HCT116 (cell line): ENCODE measurements around the gene MAML3. TPM values are rescaled to one million over a fixed set of nuclear protein-coding genes. Genes with fewer than 3 reads are reported as not detected.
A peak's percentile ranks its signal among the peaks of the same experiment; 100 is the strongest.

Experiments used
- ATAC-seq: fragments of 200-7000 bp; cut with Tn5 transposase; 2 replicates; pipeline ENCODE4 v1.9.1; 2020; ENCODE audit warnings: mild to moderate bottlenecking, moderate library complexity
- BruUV-seq: library from RNA; stranded (reverse); fragments of 400-500 nt; replicated peaks from 2 replicates; lab custom pipeline; 2021; lab: Mats Ljungman, UMichigan
- CTCF ChIA-PET: fragments of 300-600 bp; sonication (Branson Sonifier 250); formaldehyde crosslinking; loops from one replicate; lab custom pipeline; 2021; ENCODE audit warnings: antibody characterized with exemption; lab: Charles Lee
- POLR2A ChIA-PET: fragments of 300-600, 350-600 bp; sonication (Branson Sonifier 250); formaldehyde crosslinking; loops from one replicate; lab custom pipeline; 2021; ENCODE audit warnings: antibody characterized with exemption; lab: Charles Lee
- RAD21 ChIA-PET, 2 experiments: fragments of 300-600 bp; sonication (Branson Sonifier 250); formaldehyde crosslinking; loops; one replicate each; lab custom pipeline; 2023; ENCODE audit warnings: low total read pairs in 2 of 2; ENCODE audit not compliant: uncharacterized antibody in 2 of 2, unreplicated experiment in 2 of 2, low non-redundant PET in 1 of 2; lab: Charles Lee
- DNase-seq: peaks from one replicate; pipeline ENCODE4 v3.0.0-alpha.2; 2010; ENCODE audit warnings: low read depth, low spot score
- H2AFZ ChIP-seq: fragments of 200-600 bp; shearing (Covaris generic), sonication (generic); 2 replicates; pipeline ENCODE4 v1.6.1; 2017; ENCODE audit warnings: low read depth, mixed run types, mixed read lengths, antibody characterized with exemption, low read length; ENCODE audit not compliant: poor library complexity, severe bottlenecking
- H3K27ac ChIP-seq: 2 replicates; pipeline ENCODE4 v1.5.1; 2012; ENCODE audit warnings: low read depth, low read length
- H3K27me3 ChIP-seq: fragments of 200-600 bp; sonication (generic); 2 replicates; pipeline ENCODE4 v1.6.1; 2016; ENCODE audit warnings: mixed run types, low read length, mixed read lengths; ENCODE audit not compliant: insufficient read depth
- H3K36me3 ChIP-seq, 2 experiments: fragments of 200-500 bp in 1 of 2; fragments of 200-600 bp in 1 of 2; sonication (Bioruptor generic) in 1 of 2; sonication (generic) in 1 of 2; 2 replicates each; pipeline versions ENCODE4 v1.5.1 to v1.6.1; 2014 to 2016; ENCODE audit warnings: low read length in 2 of 2, inconsistent platforms in 1 of 2, mixed read lengths in 1 of 2, mixed run types in 1 of 2; ENCODE audit not compliant: insufficient read depth in 2 of 2, control insufficient read depth in 1 of 2
- H3K4me1 ChIP-seq, 2 experiments: fragments of 200-600 bp in 1 of 2; sonication (generic) in 1 of 2; 2 replicates each; pipeline versions ENCODE4 v1.5.1 to v1.6.1; 2012 to 2017; ENCODE audit warnings: low read length in 2 of 2, inconsistent platforms in 1 of 2, mild to moderate bottlenecking in 1 of 2, mixed read lengths in 1 of 2, mixed run types in 1 of 2, moderate library complexity in 1 of 2; ENCODE audit not compliant: insufficient read depth in 2 of 2, control insufficient read depth in 1 of 2
- H3K4me2 ChIP-seq: fragments of 200-600 bp; sonication (generic); 2 replicates; pipeline ENCODE4 v1.6.1; 2017; ENCODE audit warnings: mixed run types, low read length, mixed read lengths
- H3K4me3 ChIP-seq, 2 experiments: fragments of 200-600 bp in 1 of 2; sonication (generic) in 1 of 2; replicated peaks in 1 of 2; 2 replicates each; pipeline ENCODE4 v1.5.1; 2011 to 2016; ENCODE audit warnings: low read length in 2 of 2, control low read depth in 1 of 2, low read depth in 1 of 2, mild to moderate bottlenecking in 1 of 2, mixed read lengths in 1 of 2, mixed run types in 1 of 2
- H3K79me2 ChIP-seq: fragments of 200-600 bp; sonication (generic); 2 replicates; pipeline ENCODE4 v1.6.1; 2017; ENCODE audit warnings: mild to moderate bottlenecking, mixed run types, low read length, moderate library complexity, mixed read lengths; ENCODE audit not compliant: insufficient read depth
- H3K9ac ChIP-seq: fragments of 200-600 bp; sonication (generic); 2 replicates; pipeline ENCODE4 v1.6.1; 2016; ENCODE audit warnings: low read length, mixed read lengths
- H3K9me2 ChIP-seq: fragments of 200-600 bp; sonication (generic), shearing (Covaris generic); 2 replicates; pipeline ENCODE4 v1.6.1; 2017; ENCODE audit warnings: mixed run types, mild to moderate bottlenecking, moderate library complexity; ENCODE audit not compliant: insufficient read depth
- H3K9me3 ChIP-seq, 2 experiments: fragments of 200-500 bp in 1 of 2; fragments of 200-600 bp in 1 of 2; sonication (Bioruptor generic) in 1 of 2; sonication (generic) in 1 of 2; 2 replicates each; pipeline ENCODE4 v1.6.1; 2014 to 2017; ENCODE audit warnings: low read length in 2 of 2, mixed read lengths in 2 of 2, inconsistent platforms in 1 of 2, low read depth in 1 of 2, mild to moderate bottlenecking in 1 of 2, mixed run types in 1 of 2, moderate library complexity in 1 of 2; ENCODE audit not compliant: control insufficient read depth in 1 of 2, insufficient read depth in 1 of 2
- H4K20me1 ChIP-seq: fragments of 200-600 bp; sonication (generic), shearing (Covaris generic); 2 replicates; pipeline ENCODE4 v1.6.1; 2017; ENCODE audit warnings: mixed run types, mild to moderate bottlenecking, moderate library complexity; ENCODE audit not compliant: insufficient read depth
- CEBPB ChIP-seq: IDR thresholded peaks from 2 replicates; pipeline ENCODE4 v1.6.1; 2012; ENCODE audit warnings: low read depth
- EGR1 ChIP-seq: IDR thresholded peaks from 2 replicates; pipeline ENCODE4 v1.6.1; 2012; ENCODE audit warnings: low read depth
- ELF1 ChIP-seq: IDR thresholded peaks from 2 replicates; pipeline ENCODE4 v1.6.1; 2012; ENCODE audit warnings: low read depth, borderline replicate concordance
- EZH2 ChIP-seq: fragments of 200-600 bp; sonication (generic); IDR thresholded peaks from 2 replicates; pipeline ENCODE4 v1.6.1; 2017; ENCODE audit warnings: antibody characterized with exemption, mixed run types
- EZH2phosphoT487 ChIP-seq: fragments of 200-600 bp; IDR thresholded peaks from 2 replicates; pipeline ENCODE4 v1.6.1; 2018; ENCODE audit warnings: antibody characterized with exemption, borderline replicate concordance
- JUND ChIP-seq: IDR thresholded peaks from 2 replicates; pipeline ENCODE4 v1.6.1; 2012
- POLR2A ChIP-seq: IDR thresholded peaks from 2 replicates; pipeline ENCODE4 v1.7.0; 2011; ENCODE audit warnings: borderline replicate concordance; ENCODE audit not compliant: insufficient read depth, insufficient read length; ENCODE audit errors: extremely low read depth
- POLR2AphosphoS5 ChIP-seq: IDR thresholded peaks from 2 replicates; pipeline ENCODE4 v1.6.1; 2011; ENCODE audit warnings: mild to moderate bottlenecking, low read depth, low read length, moderate library complexity
- RAD21 ChIP-seq: IDR thresholded peaks from 2 replicates; pipeline ENCODE4 v1.6.1; 2012; ENCODE audit warnings: low read depth, mild to moderate bottlenecking
- SIN3A ChIP-seq: IDR thresholded peaks from 2 replicates; pipeline ENCODE4 v1.6.1; 2012; ENCODE audit warnings: low read depth
- SP1 ChIP-seq: IDR thresholded peaks from 2 replicates; pipeline ENCODE4 v1.6.1; 2012; ENCODE audit warnings: low read depth
- SRF ChIP-seq: IDR thresholded peaks from 2 replicates; pipeline ENCODE4 v1.6.1; 2012; ENCODE audit warnings: low read depth
- TCF7L2 ChIP-seq: IDR thresholded peaks from 2 replicates; pipeline ENCODE4 v1.7.0; 2011; ENCODE audit warnings: borderline replicate concordance, inconsistent platforms; ENCODE audit not compliant: insufficient read depth, insufficient read length; ENCODE audit errors: extremely low read depth
- YY1 ChIP-seq: IDR thresholded peaks from 2 replicates; pipeline ENCODE4 v1.6.1; 2011; ENCODE audit warnings: low read length, low read depth, moderate library complexity, mild to moderate bottlenecking; ENCODE audit not compliant: insufficient replicate concordance; ENCODE audit errors: extremely low read depth
- ZFX ChIP-seq: fragments of 450-650 bp; IDR thresholded peaks from 2 replicates; pipeline ENCODE4 v1.6.1; 2017
- ZNF274 ChIP-seq: fragments of 200-500 bp; sonication (Bioruptor generic); IDR thresholded peaks from 2 replicates; pipeline ENCODE4 v1.6.1; 2014; ENCODE audit warnings: mild to moderate bottlenecking, low read depth, low read length, inconsistent platforms
- intact Hi-C: fragments of 100-400 bp; cut with micrococcal nuclease; formaldehyde crosslinking; loops from 2 replicates; pipeline ENCODE4 v1.10.0; 2022
- total RNA-seq: library from RNA; stranded (reverse); gene quantifications from one replicate; pipeline ENCODE4 v1.2.1, GENCODE V29; 2021; ENCODE audit not compliant: unreplicated experiment
- TF ChIP-seq, protein P1 (sequence below): IDR thresholded peaks from 2 replicates; pipeline ENCODE4 v1.6.1; 2011; ENCODE audit warnings: mild to moderate bottlenecking, low read length, moderate library complexity; ENCODE audit not compliant: insufficient replicate concordance; ENCODE audit errors: extremely low read depth
- TF ChIP-seq, protein P2 (sequence below): IDR thresholded peaks from 2 replicates; pipeline ENCODE4 v1.6.1; 2012
- TF ChIP-seq, protein P3 (sequence below), 3 experiments: fragments of 200-600 bp in 1 of 3; sonication (generic) in 1 of 3; IDR thresholded peaks in 2 of 3; conservative IDR thresholded peaks in 1 of 3; 2 replicates each; pipeline ENCODE4 v1.5.1; 2012 to 2017; ENCODE audit warnings: low read depth in 2 of 3, low read length in 2 of 3, antibody characterized with exemption in 1 of 3, borderline replicate concordance in 1 of 3, control low read depth in 1 of 3, mild to moderate bottlenecking in 1 of 3, mixed read lengths in 1 of 3, mixed run types in 1 of 3, moderate library complexity in 1 of 3; ENCODE audit not compliant: insufficient read depth in 1 of 3

MAML3 gene
- total RNA-seq, 1 experiment from 2014 or later, result 3.1 TPM

DNA sequence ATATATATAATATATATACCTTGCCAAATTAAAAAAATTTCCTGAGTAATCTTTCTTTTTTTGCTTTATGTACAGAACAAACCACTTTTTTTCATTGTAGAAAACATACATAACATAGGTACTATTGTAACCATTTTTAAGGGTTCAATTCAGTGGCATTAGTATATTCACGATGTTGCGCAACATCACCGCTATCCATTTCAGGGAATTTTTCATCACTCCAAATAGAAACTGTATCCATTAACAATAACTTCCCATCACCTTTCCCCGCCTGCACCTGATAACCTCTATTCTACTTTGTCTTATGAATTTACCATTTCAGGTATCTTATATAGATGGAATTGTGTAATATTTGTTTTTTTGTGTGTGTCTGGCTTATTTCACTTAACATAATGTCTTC, 363.7 kb downstream of the MAML3 start:
- BruUV-seq, result no TSS peak
- Histone ChIP-seq H3K9me3 (no peaks in the 10 kb centered on the region), H3K27ac (no peak overlapping the region), H3K27me3 (no peaks in the 10 kb centered on the region), H3K9me2 (no peaks in the 10 kb centered on the region), H3K9ac (no peak overlapping the region), H4K20me1 (no peaks in the 10 kb centered on the region), H3K4me2 (no peak overlapping the region), H3K79me2 (no peaks in the 10 kb centered on the region), H3K4me3 (no peak overlapping the region), H3K4me1 (no peaks in the 10 kb centered on the region), H3K36me3 (no peaks in the 10 kb centered on the region), H2AFZ (no peak overlapping the region)
- ChIA-PET POLR2A (no interaction called here), RAD21 (no interaction called here), CTCF (no interaction called here)
- intact Hi-C loops, result no loop called here
- ATAC-seq (no peak), DNase-seq (no peak)
- TF ChIP-seq, protein P1, sequence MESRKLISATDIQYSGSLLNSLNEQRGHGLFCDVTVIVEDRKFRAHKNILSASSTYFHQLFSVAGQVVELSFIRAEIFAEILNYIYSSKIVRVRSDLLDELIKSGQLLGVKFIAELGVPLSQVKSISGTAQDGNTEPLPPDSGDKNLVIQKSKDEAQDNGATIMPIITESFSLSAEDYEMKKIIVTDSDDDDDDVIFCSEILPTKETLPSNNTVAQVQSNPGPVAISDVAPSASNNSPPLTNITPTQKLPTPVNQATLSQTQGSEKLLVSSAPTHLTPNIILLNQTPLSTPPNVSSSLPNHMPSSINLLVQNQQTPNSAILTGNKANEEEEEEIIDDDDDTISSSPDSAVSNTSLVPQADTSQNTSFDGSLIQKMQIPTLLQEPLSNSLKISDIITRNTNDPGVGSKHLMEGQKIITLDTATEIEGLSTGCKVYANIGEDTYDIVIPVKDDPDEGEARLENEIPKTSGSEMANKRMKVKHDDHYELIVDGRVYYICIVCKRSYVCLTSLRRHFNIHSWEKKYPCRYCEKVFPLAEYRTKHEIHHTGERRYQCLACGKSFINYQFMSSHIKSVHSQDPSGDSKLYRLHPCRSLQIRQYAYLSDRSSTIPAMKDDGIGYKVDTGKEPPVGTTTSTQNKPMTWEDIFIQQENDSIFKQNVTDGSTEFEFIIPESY, result no peak
- TF ChIP-seq POLR2AphosphoS5 (no peak), CEBPB (peak; percentile 51; the same call in 1 of the 2 replicates)

DNA sequence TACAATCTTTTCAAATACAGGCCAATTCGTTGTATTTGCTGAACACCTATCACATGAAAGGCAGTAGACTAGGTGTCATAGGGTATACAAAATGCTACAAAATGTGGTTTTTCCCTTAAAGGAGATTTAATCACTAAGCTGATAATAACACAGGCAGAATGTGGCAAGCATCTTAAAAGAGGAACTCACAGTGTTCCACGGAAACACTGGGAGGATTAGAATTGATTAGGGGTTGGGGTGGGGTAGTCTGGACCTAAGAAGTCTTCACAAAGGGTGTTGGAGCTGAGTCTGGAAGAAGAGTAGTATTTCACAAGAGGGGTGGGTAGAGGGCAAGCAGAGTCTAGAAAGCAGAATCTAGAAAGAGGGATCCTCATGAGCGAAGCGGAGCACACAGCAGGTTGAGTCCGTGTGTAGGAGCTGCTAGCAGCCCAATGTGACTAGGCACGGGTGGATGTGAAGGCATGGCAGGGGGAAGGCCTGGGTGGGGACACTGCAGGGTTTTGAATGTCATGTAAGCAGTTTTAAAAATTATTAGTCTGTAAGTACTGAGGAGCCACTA, 364.8 kb downstream of the MAML3 start:
- H4K20me1 ChIP-seq, result no peaks in the 10 kb centered on the region
- no peaks in the 10 kb centered on the region for H3K27me3 ChIP-seq
- H3K9me3 ChIP-seq, result no peaks in the 10 kb centered on the region
- H3K27ac ChIP-seq, result no peak overlapping the region
- no peaks in the 10 kb centered on the region for H3K36me3 ChIP-seq
- intact Hi-C loops, result no loop called here
- POLR2A ChIA-PET, result no interaction called here
- ATAC-seq, result no peak
- CTCF ChIA-PET, result no interaction called here
- no peaks in the 10 kb centered on the region for H3K79me2 ChIP-seq
- no TSS peak for BruUV-seq
- DNase-seq, result no peak
- H3K4me1 ChIP-seq, result no peaks in the 10 kb centered on the region
- no peaks in the 10 kb centered on the region for H3K9me2 ChIP-seq
- H3K4me2 ChIP-seq, result no peak overlapping the region
- RAD21 ChIA-PET, result no interaction called here
- H2AFZ ChIP-seq, result no peak overlapping the region
- no peak overlapping the region for H3K9ac ChIP-seq
- H3K4me3 ChIP-seq, result no peak overlapping the region
- TF ChIP-seq TCF7L2 (no peak), JUND (no peak), POLR2A (no peak), SIN3A (no peak), ELF1 (no peak), SP1 (no peak), ZNF274 (no peak), CEBPB (no peak), EZH2 (no peak), EGR1 (no peak), ZFX (no peak), RAD21 (no peak), YY1 (no peak), EZH2phosphoT487 (no peak), POLR2AphosphoS5 (no peak), SRF (no peak)
- TF ChIP-seq, protein P2, sequence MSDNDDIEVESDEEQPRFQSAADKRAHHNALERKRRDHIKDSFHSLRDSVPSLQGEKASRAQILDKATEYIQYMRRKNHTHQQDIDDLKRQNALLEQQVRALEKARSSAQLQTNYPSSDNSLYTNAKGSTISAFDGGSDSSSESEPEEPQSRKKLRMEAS, result no peak
- TF ChIP-seq, protein P3, sequence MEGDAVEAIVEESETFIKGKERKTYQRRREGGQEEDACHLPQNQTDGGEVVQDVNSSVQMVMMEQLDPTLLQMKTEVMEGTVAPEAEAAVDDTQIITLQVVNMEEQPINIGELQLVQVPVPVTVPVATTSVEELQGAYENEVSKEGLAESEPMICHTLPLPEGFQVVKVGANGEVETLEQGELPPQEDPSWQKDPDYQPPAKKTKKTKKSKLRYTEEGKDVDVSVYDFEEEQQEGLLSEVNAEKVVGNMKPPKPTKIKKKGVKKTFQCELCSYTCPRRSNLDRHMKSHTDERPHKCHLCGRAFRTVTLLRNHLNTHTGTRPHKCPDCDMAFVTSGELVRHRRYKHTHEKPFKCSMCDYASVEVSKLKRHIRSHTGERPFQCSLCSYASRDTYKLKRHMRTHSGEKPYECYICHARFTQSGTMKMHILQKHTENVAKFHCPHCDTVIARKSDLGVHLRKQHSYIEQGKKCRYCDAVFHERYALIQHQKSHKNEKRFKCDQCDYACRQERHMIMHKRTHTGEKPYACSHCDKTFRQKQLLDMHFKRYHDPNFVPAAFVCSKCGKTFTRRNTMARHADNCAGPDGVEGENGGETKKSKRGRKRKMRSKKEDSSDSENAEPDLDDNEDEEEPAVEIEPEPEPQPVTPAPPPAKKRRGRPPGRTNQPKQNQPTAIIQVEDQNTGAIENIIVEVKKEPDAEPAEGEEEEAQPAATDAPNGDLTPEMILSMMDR (IDR thresholded peaks at IDR 0.05 in 2 of 3, conservative IDR thresholded peaks at IDR 0.05 in 1 of 3; ENCODE audit: borderline replicate concordance in 1 of 3, insufficient read depth in 1 of 3, low read depth in 2 of 3, low read length in 2 of 3), result no peak
